ENCODE measurements around the gene DNAJC17. TPM values are rescaled to one million over a fixed set of nuclear protein-coding genes. Genes with fewer than 3 reads are reported as not detected.

Gene DNAJC17
- total RNA-seq, 1 donor from 2014 or later, result 21.1 TPM

- FAIRE-seq, result no peak
- TF ChIP-seq CTCF (IDR thresholded peaks at IDR 0.05; ENCODE audit: insufficient read depth, low read length, severe bottlenecking), result no peak
- no peaks in the 10 kb centered on the region for H3K27me3 ChIP-seq (ENCODE audit: control insufficient read depth, insufficient read depth, low read length)
- DNase-seq (ENCODE audit: low read depth), result peak; percentile 49
- H3K4me3 ChIP-seq (ENCODE audit: low read depth, low read length), result peak overlapping the region; percentile 91
- peaks cover 9% of the 10 kb centered on the region for H3K36me3 ChIP-seq (ENCODE audit: control insufficient read depth, insufficient read depth, low read length)
These were observed 37.8 kb upstream of the DNAJC17 start for GRCh38 chr15:40845036-40845435.

- Histone ChIP-seq H3K27me3 (ENCODE audit: control insufficient read depth, insufficient read depth, low read length) (no peaks in the 10 kb centered on the region), H3K4me3 (ENCODE audit: low read depth, low read length) (peak overlapping the region; percentile 91), H3K36me3 (ENCODE audit: control insufficient read depth, insufficient read depth, low read length) (peaks cover 8% of the 10 kb centered on the region)
- no peak for TF ChIP-seq CTCF (IDR thresholded peaks at IDR 0.05; ENCODE audit: insufficient read depth, low read length, severe bottlenecking)
- FAIRE-seq, result no peak
- no peak for DNase-seq (ENCODE audit: low read depth)
These were observed 37.4 kb upstream of the DNAJC17 start for GRCh38 chr15:40844696-40845030.

- DNase-seq (ENCODE audit: low read depth) (peak; percentile 62), FAIRE-seq (no peak)
- H3K4me3 ChIP-seq (ENCODE audit: low read depth, low read length), result peak within 1 kb of the TSS; percentile 91
- no peak for TF ChIP-seq CTCF (IDR thresholded peaks at IDR 0.05; ENCODE audit: insufficient read depth, low read length, severe bottlenecking)
- peaks cover 6% of the 10 kb centered on the region for H3K36me3 ChIP-seq (ENCODE audit: control insufficient read depth, insufficient read depth, low read length)
- no peaks in the 10 kb centered on the region for H3K27me3 ChIP-seq (ENCODE audit: control insufficient read depth, insufficient read depth, low read length)
These were observed 36.8 kb upstream of the DNAJC17 start, which contains the start of gene SPINT1 for GRCh38 chr15:40843885-40844695. Gene SPINT1, plus strand, starts transcription at chr15:40844048. Its CDS starts 507 bp downstream, at chr15:40844555.

GRCh38 chr15:40843261-40843884 is 36.1 kb upstream of the DNAJC17 start:
- no peak for TF ChIP-seq CTCF (IDR thresholded peaks at IDR 0.05; ENCODE audit: insufficient read depth, low read length, severe bottlenecking)
- Histone ChIP-seq H3K36me3 (ENCODE audit: control insufficient read depth, insufficient read depth, low read length) (peaks cover 6% of the 10 kb centered on the region), H3K4me3 (ENCODE audit: low read depth, low read length) (peak overlapping the region; percentile 91), H3K27me3 (ENCODE audit: control insufficient read depth, insufficient read depth, low read length) (no peaks in the 10 kb centered on the region)
- DNase-seq (ENCODE audit: low read depth), result no peak
- no peak for FAIRE-seq

GRCh38 chr15:40841741-40842140 is 34.5 kb upstream of the DNAJC17 start:
- no peak for TF ChIP-seq CTCF (IDR thresholded peaks at IDR 0.05; ENCODE audit: insufficient read depth, low read length, severe bottlenecking)
- no peak for FAIRE-seq
- no peak for DNase-seq (ENCODE audit: low read depth)
- Histone ChIP-seq H3K36me3 (ENCODE audit: control insufficient read depth, insufficient read depth, low read length) (peaks cover 1% of the 10 kb centered on the region), H3K27me3 (ENCODE audit: control insufficient read depth, insufficient read depth, low read length) (no peaks in the 10 kb centered on the region), H3K4me3 (ENCODE audit: low read depth, low read length) (no peak overlapping the region)
